ENCODE measurements around the gene ALS2. TPM values are rescaled to one million over a fixed set of nuclear protein-coding genes. Genes with fewer than 3 reads are reported as not detected.

Gene ALS2
- total and polyA plus RNA-seq, 11 donors: 12.3 to 45.1 (median 34.7) TPM

GRCh38 chr2:201777869-201778268, 2.9 kb downstream of the ALS2 start:
- intact Hi-C loops (cut with DNase I): no loop called here
- Histone ChIP-seq H3K36me3 (peaks cover 0 to 2% (median 0%) of the 10 kb centered on the region in 9 donors), H3K9me3 (no peaks in the 10 kb centered on the region), H3K27ac (peak overlapping the region in 1 of 12 donors; percentile 27), H3K27me3 (no peaks in the 10 kb centered on the region), H3K4me1 (peaks cover 5 to 53% (median 37%) of the 10 kb centered on the region in 12 donors), H3K4me3 (no peak overlapping the region)
- DNase-seq (no peak), ATAC-seq (no peak)
- no peak for TF ChIP-seq POLR2A (IDR thresholded peaks at IDR 0.05)
- TF ChIP-seq, protein P1, sequence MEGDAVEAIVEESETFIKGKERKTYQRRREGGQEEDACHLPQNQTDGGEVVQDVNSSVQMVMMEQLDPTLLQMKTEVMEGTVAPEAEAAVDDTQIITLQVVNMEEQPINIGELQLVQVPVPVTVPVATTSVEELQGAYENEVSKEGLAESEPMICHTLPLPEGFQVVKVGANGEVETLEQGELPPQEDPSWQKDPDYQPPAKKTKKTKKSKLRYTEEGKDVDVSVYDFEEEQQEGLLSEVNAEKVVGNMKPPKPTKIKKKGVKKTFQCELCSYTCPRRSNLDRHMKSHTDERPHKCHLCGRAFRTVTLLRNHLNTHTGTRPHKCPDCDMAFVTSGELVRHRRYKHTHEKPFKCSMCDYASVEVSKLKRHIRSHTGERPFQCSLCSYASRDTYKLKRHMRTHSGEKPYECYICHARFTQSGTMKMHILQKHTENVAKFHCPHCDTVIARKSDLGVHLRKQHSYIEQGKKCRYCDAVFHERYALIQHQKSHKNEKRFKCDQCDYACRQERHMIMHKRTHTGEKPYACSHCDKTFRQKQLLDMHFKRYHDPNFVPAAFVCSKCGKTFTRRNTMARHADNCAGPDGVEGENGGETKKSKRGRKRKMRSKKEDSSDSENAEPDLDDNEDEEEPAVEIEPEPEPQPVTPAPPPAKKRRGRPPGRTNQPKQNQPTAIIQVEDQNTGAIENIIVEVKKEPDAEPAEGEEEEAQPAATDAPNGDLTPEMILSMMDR (IDR thresholded peaks at IDR 0.05): no peak

- H3K27ac ChIP-seq: peak overlapping the region in 2 of 12 donors; percentile 9 to 20
- intact Hi-C loops (cut with DNase I): no loop called here
- no peak overlapping the region for H3K4me3 ChIP-seq
- H3K9me3 ChIP-seq: no peaks in the 10 kb centered on the region
- TF ChIP-seq, protein P1 (IDR thresholded peaks at IDR 0.05): no peak
- H3K4me1 ChIP-seq: peaks cover 5 to 51% (median 37%) of the 10 kb centered on the region in 12 donors
- H3K36me3 ChIP-seq: peaks cover 0 to 2% (median 0%) of the 10 kb centered on the region in 9 donors
- ATAC-seq (no peak), DNase-seq (no peak)
- H3K27me3 ChIP-seq: no peaks in the 10 kb centered on the region
These were observed 3.7 kb downstream of the ALS2 start for GRCh38 chr2:201777043-201777442.

GRCh38 chr2:201775326-201775725, 5.4 kb downstream of the ALS2 start:
- no peak for ATAC-seq

DNA sequence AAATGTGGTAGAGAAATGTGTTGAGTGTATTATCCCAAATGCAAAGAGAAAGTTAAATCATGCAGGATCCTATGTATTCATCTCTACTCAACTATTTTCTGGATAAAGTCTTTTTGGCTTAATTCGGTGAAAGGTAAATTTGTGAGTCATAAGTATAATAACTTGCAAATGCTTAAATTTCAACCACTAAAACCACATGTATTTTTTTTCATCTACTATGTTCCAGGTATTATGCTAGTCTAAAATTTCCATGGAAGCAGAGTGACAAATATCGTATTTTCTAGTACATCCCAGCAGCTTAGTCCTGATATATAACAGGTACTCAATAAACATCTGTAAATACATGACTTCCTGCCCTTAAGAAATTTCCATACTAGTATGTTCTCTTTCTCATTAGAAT, 6.2 kb downstream of the ALS2 start:
- WGBS, 4 donors: 86 to 94% (median 91%) methylated on average over 2 of the region's 2 CpGs
- peaks cover 5 to 52% (median 31%) of the 10 kb centered on the region in 12 donors for H3K4me1 ChIP-seq
- H3K9me3 ChIP-seq: no peaks in the 10 kb centered on the region
- DNase-seq (no peak), ATAC-seq (no peak)
- intact Hi-C loops (cut with DNase I): no loop called here
- H3K4me3 ChIP-seq: no peak overlapping the region
- TF ChIP-seq, protein P1 (IDR thresholded peaks at IDR 0.05): no peak
- no peak for TF ChIP-seq POLR2A (IDR thresholded peaks at IDR 0.05)
- H3K27me3 ChIP-seq: no peaks in the 10 kb centered on the region
- H3K27ac ChIP-seq: no peak overlapping the region
- peaks cover 0 to 2% (median 0%) of the 10 kb centered on the region in 9 donors for H3K36me3 ChIP-seq

More at GRCh38 chr2:201775326-201775725, 5.4 kb downstream of the ALS2 start:
- TF ChIP-seq, protein P1 (IDR thresholded peaks at IDR 0.05): no peak
- no peak for TF ChIP-seq POLR2A (IDR thresholded peaks at IDR 0.05)
- intact Hi-C loops (cut with DNase I): no loop called here
- 77 to 98% (median 92%) methylated on average over 1 of the region's 1 CpG for WGBS, 4 donors
- no peak for DNase-seq
- H3K4me1 ChIP-seq: peaks cover 5 to 53% (median 33%) of the 10 kb centered on the region in 12 donors
- no peak overlapping the region for H3K4me3 ChIP-seq
- no peaks in the 10 kb centered on the region for H3K9me3 ChIP-seq
- H3K27ac ChIP-seq: peak overlapping the region in 8 of 12 donors; percentile 5 to 48 (median 22)
- H3K36me3 ChIP-seq: peaks cover 0 to 2% (median 0%) of the 10 kb centered on the region in 9 donors
- H3K27me3 ChIP-seq: no peaks in the 10 kb centered on the region
